ENCODE measurements around the gene ZNF576.
A peak's percentile ranks its signal among the peaks of the same experiment; 100 is the strongest.

DNA sequence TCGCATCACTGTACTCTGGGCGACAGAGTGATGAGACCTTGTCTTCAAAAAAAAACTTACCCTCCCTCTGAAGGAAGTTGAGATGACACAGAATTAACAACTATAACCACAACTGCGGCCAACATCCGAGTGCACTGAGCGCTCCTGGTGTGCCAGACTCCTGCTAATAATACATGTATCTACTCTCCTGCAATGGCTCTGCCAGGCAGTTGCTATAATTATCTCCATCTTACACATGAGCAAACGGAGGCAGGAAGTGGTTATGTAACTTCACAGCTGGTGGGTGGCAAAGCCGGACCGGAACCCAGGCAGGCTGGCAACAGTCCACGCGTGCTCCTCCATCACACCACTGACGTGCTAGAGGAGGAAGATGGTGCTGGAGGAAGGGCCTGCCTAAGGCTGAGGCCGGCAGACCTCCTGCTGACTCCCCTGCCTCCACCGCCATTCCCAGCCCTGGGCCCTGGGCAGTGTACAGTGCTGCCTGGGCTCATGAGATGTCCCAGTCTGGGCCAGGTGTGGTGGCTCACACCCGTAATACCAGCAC lies 33.6 kb upstream of the ZNF576 start:
- TF ChIP-seq POLR2A (IDR thresholded peaks at IDR 0.05; ENCODE audit: low read length) (peak; percentile 58), GATA1 (IDR thresholded peaks at IDR 0.05; ENCODE audit: low read depth, low read length) (no peak)
